Measurements from ENCODE around the gene BDH2.

BDH2 gene

DNA sequence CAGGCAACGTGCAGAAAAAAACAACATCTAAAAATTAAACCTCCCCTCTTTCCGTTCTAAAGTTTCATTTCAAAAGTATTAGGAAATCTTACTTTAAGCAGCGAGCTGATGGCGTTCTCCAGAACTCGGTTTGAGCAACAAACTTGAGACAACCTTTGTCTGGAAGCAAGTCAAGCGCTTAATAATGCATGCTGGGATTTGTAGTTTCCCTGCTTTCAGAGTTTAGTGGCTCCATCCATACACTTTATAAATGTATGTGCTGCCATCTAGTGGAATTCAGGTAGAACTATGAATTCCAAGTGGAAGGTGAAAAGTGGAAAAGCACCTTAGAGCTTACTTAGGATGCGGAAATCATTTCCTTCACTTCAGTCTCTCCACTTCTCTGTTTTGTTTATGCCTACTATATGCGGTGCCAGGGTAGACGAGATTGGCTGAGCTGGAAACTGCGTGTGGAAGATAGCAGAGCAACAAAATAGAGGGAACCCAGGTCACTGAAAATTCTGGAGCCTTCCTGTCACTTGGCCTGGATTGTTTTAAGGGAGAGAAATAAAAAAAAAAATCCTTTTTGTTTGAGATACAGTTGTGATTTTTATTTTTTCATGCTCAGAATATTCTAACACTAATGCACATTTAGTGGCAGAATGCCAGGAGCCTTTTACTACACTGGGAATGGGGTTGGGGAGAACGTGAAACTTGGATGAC, at the start of gene BDH2:
Gene BDH2, minus strand, starts transcription at position 144 of the 702 bp plus-strand sequence. CDS start 3,580 bp downstream, outside the sequence.
- FAIRE-seq, result peak; percentile 90

DNA sequence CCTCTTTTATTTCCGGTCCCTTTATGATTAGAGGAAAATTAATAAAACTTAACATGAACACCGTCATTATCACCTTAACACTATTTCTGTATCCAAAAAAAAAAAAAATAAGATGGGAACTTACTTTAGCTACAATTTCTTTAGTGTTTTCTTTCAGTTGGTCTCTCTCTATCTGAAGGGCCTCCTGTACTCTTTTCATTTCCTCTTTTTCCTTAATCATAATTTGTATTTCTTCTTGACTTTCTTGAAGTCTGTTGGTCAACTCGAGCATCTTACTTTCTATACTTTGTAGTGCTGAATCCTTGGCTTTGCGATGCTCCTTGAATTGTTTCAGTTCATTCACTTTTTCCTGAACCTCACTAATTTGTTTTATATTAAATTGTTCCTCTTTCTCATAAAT, 45.3 kb upstream of the BDH2 start:
- FAIRE-seq, result no peak

DNA sequence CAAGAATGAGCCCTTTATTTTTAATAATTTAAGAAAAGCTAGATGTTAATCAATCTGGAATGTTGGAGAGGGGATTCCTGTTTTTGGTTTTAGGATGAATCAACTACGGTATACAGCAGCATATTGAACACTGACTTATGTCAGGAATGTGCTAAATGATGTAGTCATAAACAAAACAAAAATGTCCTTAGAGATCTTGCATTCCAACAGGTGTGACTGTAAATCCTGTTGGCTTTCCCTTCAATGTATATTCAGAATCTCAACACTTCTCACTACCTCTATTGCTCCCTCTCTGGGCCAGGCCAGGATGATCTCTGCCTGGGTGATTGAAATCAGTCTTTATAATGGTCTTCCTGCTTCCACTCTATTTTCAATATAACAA, 37.8 kb upstream of the BDH2 start:
- FAIRE-seq, result no peak

DNA sequence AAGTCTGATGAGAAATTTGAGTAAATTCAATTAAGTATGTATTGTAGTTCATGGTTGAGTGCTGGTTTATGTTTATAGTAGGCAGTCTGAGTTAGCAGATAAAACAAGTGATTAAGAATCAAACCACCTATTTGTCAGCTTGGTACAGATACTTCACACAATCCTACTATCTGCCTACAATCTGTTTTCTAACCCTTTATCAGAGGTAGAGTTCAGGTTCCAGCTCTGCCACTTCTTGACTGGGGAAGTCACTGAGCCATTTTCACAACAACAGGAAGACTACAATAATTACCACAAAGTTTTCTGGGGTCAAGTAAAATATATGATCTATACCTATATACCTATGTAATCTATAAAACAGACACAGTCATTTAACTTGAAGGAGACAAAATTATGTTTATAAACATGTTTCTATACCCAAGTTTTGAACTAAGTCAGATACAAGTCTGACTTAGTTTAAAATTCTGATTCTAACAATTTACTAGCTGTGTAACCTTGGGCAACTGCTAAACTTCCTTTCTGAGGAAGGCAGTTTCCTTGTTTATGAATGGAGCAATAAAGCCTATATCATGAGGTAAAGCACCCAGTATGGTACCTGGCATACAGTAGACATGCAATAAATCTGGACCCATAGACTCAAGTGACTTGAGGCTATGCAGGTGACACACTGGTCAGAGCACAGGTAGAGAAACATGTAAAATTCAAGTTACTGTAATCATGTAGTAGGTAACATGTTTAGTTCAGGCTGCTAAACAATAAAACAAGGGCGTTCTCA, 37.2 kb upstream of the BDH2 start:
- FAIRE-seq, result peak; percentile 51

DNA sequence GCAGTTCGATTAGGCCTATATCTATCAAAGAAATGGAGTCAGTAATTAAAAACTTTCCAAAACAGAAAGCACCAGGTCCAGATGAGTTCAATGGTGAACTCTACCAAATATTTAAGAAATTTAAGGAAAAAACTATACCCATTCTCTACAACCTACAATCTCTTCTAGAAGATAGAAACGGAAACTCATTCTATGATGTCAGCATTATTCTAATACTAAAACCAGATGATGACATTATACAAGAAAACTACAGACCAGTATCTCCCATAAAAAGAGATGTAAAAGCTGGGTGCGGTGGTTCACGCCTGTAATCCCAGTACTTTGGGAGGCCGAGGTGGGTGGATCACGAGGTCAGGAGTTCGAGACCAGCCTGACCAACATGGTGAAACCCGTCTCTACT, 29.5 kb upstream of the BDH2 start:
- no peak for FAIRE-seq

DNA sequence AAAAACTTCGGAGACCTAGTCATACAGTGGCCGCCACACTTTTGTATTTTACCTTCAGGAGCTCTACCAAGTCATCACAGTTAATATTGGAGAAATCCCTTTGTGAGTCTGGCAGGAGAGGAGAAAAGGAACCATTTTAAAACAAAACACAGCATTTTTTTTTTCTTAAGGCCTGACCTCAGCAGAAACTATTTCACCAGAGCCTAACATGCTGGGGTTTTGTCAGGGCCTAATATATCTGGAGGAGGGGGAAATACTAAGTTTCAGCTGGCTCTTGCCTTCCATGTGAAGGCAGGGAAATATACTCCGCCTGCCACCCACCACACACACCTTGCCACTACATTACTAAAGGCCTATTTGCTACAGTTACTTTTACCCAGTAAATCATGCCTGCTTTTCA, 26.5 kb upstream of the BDH2 start:
- no peak for FAIRE-seq

DNA sequence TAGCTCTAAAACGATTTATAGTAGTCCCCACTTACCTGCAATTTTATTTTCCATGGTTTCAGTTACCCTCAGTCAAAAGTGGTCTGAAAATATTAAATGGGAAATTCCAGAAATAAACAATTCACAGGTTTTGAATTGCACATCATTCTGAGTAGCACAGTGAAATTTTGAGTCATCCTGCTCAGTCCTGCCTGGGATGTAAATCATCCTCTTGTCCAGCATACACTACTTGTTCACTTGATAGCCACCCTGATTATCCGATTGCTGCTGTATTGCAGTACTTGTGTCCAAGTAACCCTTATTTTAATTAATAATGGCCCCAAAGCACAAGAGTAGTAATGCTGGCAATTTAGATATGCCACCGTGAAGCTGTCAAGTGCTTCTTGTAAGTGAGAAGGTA, 23.5 kb upstream of the BDH2 start:
- no peak for FAIRE-seq

DNA sequence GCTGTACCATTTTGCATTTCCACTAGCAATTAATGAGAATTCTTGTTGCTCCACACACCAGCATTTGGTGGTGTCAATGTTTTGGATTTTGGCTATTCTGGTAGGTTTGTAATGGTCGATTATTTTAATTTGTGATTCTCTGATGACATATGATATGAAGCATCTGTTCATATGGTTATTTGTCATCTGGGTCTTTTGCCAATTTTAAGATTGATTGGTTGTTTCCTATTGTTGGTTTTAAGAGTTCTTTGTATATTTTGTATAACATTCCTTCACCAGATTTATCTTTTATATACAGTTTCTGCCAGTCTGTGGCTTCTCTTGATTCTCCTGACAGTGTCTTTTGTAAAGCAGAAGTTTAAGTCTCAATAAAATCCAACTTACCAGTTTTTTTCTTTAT, 18.5 kb upstream of the BDH2 start:
- FAIRE-seq, result no peak

DNA sequence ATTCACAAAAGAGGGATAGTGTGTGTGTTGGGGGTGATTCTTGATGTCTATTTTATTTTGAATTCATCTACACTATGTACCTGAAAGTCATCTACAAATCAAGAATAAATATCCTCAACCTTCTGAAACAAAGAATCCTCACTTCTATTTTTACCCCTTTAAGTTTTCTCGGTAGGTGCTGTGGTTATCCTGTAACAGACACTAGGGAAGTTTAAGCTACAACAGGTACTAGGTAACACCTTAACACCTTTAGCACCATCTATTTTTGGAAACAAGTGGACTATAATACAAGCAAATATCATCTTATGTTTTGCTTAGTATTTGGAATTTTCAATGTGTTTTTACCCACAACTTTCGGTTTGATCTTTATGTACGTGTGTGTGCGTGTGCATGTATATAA, 12.0 kb upstream of the BDH2 start:
- FAIRE-seq, result no peak

DNA sequence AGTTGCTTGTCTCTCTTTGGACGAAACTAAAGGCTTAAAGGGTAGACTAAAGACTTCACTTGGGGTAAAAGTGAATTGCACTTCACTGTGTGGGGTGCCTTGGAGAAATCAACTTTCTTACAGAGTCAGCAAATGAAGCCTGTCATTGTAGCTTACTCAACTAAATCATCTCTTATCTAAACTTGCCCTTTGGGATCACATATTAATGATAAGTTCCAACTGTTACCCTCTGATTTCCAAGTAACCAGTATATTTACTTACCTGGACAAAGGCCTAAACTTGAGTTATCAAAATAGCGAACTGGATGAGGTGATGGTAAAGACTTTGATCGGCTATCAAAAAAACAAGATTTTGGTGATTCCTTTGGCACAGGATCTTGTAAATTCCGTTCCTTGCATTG, 8.9 kb upstream of the BDH2 start:
- FAIRE-seq, result no peak

DNA sequence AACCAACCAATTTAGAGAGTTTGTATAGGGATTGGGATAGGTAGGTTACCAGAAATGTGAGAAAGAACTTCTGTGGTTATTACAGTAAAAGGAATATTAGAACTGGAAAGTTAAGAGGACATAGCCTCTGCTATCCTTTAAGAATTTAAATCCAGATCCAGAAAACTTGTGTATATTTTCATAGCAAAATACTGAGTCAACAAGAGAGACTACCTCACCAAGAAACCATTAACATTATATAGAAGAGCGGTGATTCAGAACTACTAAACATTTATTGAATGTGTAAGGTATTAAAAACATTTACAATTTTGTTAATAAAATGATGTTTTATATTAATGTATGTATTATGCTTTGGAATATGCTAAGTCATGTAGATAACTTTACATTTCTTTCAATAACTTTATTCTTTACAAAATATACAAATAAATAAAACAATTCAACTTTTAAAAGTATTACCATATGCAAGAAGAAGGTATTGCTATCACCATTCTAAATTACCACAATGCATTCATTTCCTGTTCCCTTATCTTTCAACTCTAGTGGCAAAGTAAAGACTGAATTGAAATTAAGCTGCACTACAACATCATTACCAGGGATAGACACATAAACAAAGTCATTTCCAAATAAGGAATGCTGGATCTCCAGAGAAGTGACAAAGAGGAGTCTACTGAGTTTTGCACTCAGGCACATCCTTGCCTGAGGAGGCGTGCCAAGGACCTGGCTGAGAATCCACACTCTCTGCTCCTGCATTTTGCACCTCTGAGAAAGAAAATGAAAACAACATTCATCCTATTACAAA, 6.1 kb upstream of the BDH2 start:
- FAIRE-seq, result no peak

DNA sequence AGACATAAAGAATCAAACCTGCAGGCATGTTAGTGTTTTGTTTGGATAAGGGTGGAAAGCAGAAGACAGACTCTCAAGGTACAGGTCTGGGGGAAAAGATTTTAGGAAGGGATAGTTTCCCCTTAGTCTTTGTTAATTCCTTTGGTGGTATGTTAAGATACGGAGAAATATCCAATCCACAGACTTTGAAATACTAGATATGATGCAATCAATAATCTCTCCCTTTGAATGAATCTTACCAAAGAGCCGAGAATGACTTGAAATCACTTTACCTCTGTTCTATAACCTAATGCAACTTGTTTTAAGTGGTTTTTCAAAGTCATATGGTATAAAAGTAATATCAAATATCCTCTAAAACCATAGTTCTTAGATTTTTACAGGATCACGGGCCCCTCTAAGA, 5.3 kb upstream of the BDH2 start:
- no peak for FAIRE-seq

DNA sequence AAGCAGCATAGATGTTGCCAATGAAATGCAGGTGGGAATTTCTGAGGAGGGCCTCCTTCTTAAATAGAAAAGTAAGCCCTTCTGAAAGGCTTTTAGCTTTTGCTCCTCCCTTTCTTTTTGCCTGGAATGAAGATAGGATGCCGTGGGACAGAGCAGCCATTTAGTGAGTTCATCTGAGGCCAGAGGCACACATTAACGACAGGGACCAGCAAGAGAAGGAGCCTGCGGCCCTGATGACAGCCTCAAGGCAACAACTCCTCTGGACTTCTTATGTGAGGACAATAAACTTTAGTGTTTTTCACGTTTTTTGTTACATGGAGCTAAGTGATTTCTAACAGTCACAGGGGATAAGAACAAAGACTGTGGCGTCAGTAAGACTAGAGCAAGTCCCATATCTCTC, 1.1 kb upstream of the BDH2 start:
- no peak for FAIRE-seq

DNA sequence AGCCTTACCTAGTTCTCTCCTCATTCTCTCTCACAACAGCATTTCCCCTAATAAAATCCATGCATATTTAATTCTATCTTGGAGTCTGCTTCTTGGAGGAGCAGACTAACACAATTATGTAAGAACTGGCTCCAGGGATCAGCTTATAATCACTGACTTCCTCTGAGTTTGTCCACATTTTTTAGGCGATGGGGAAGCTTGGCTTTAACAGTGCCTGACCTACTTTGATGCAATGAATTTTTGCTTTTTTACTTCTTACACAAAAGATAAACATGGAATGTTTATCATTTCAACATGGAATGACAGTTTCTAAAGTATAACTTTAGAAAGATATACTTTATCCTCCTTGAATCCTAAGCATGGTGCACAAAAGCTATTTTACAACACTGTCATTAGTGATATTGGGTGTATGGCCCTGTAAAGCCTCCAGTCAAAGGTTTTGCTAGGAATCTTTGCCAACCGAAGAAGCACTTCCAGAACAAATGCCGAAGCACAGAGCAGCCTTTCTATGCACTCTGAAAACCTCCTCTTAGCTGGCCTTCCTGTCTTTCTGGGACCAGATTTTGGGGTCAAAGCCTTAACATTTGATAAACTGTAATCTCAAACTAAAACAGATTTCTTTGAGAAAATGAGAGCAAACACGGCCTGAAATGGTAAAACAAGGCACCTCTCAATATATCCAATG, 736 bp downstream of the BDH2 start:
- no peak for FAIRE-seq

DNA sequence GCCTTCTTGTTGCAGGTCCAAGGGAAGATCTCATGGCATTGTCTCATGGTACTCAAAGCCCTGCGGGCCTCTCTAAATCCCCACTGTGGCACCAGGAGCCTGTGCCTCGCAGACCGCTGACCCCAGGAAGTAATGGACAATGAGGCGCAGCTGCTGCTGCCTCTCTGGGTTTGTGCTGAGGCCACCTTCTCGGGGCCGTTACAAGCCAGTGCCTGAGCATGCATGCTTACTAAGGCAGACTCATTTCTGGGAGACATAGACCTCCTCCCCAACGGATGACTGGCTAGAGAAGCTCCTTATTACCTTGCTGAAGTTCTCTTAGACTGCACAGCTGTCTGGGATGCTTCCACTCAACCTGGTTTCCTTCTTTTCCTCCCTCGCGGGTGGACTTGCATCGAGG, 1.3 kb downstream of the BDH2 start:
- FAIRE-seq, result no peak

DNA sequence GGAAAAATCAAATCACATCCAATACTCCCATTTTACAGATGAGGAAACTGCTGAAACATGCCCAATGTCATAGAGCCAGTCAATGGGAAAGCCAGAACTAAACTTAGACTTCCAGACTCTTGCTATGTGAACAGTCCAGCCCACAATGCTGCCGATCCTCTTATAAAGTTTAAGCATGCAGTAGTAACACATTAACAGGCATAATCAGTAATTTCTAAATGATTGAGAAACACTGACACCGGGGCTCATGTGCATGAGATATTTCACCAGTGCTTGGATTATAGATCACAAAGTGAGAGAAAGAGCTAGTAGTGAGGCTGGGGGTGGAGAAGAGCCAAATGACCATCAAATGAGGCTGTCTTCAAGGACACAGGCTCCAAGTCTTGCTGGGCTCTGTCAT, 2.5 kb downstream of the BDH2 start:
- FAIRE-seq, result no peak

DNA sequence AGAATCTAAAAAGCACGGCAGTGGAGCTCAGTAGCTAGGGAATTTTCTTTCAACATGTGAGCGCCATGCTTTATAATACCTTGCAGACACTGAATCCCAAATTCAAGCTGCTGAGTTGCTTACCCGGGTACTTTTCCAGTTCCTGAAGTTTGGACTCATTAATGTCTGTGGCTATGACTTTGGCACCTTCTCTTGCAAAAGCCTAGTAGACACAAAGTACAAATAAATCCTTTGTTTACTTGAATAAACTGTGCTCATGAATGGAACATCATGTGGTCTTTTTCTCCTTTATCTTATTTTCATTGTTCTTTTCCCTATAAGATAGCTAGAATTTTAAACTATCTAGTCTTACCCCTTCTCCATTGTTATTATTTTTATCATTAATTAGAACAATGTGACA, 4.6 kb downstream of the BDH2 start:
- no peak for FAIRE-seq

DNA sequence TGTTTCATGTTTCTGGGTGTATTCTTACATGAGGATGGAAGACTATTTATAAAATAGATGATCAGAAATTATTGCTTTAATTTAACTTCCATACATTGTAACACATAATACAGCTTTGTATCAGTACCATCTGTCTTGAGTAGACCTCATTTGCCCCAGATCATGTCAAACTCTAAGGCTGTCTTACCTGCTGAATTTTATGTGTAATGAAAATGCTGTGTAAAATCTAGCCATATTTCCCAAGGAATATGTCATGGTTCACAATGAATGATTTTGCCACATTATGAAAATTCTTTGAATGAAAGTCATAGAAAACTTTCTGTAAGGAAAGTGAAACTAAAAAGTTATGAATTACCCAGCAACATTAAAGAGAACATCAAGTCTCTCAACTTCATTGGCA, 7.4 kb downstream of the BDH2 start:
- no peak for FAIRE-seq

DNA sequence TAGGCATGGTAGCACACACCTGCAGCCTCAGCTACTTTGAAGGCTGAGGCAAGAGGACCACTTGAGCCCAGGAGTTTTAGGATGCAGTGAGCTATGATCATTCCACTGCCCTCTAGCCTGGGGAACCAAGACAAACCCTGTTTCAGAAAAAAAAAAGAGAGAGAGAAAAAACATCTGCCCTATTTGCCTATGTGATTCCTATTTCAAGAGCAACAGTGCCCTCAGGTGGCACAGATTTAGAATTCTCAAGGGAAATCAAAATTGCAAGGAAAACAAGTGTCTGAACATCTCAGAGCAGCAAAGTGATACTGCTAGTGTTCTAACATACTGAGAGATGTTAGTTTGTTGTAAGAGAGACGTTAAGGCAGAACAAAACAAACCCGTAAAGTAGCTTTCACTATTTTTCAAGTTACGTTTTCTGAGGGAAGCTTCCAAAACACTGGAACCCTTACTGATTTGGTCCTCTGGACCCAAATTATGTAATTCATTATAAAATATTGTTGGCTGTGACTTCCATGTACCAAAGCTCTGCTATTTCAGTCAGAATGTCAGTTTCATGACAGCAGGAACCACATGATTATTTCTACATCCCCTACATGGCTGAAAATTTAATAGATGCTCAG, 7.9 kb downstream of the BDH2 start:
- FAIRE-seq, result no peak

DNA sequence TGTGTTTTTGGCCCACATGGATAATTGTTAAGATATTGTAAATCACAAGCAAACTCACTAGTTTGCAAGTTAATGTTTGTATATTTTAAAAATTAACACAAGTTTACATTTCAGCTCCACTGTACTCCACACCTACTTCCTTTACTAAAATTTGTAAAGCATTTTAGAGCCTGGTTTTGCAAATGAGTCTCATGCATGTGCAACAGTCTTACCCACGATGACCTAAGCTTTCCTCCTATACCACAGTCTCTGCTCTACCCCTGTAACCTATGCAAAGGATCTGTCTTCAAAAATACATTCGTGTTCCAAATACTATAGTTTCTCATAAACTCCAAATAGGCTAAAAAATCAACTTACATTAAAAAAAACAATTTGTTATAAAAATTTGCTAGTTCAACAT, 10.2 kb downstream of the BDH2 start:
- FAIRE-seq, result no peak

DNA sequence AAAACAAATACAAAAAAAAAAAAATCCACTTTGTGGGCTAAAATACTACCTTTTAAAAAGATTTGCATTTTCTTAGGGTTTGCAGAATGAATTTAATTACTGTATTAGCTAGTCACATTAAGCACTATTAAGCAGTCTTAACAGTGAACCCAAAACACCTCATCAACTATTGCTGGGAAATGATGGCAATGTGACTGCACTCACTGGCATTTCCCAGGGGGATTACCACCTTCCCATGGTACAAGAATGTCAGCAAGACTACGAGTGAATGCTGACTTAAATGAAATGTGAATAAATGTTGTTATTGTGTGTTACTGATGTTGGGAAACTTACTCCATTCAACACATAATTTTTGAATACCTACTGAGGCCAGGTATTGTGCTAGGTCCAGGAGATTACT, 13.1 kb downstream of the BDH2 start:
- no peak for FAIRE-seq

DNA sequence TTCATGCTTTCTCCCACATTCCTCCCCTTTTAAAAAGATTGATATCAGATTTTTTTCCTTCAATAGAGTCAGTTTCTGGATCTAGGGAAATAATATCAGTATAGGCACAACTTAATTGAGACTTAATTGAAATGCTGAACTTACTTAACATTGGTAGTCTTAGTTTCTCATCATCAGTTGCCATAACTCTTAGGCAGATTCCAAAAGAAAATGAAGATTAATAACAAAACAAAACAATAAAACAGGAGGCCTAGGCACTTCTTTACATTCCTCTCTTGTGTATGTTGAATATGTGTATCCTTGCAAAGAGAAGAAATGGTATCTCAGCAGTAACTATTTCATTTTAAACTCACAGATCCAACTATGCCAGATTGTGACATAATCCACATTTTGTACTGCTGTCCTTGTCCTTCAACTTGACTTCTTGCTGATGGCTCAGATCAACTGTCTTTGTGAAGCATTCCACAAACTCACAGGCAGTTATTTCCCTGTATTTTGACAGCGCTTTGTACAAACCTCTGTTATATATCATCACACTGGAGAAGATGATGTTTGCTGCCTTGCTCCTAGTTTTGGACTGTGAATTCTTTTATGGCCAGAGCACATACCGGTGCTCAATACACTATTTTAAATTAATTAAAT, 14.0 kb downstream of the BDH2 start:
- no peak for FAIRE-seq
